Measurements from ENCODE around the gene KCND3. TPM values are rescaled to one million over a fixed set of nuclear protein-coding genes. Genes with fewer than 3 reads are reported as not detected.

The KCND3 gene
- total RNA-seq, 5 donors from 2014 or later (not counting 1 experiment from before 2014, with no cell fraction given) = not detected

DNA sequence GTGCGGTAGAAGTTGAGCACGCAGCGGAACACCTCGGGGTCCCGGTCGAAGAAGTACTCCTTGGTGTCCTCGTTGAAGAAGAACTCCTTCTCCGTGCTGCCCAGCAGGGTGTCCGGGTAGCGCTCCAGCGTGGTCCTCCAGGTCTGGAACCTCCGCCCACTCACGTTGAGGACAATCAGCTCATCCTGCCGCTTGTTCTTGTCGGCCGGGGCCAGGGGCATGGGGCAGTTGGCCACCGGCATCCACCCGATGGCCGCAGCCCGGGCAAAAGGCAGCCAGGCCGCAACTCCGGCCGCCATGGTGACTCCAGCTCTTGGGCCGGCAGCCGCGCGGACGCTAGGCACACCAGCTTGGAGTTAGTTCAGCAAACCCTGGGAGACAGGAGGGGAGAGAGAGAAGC, 7.0 kb downstream of the KCND3 start:
- ChIA-PET POLR2A (no interaction called here), CTCF (no interaction called here)
- no peaks in the 10 kb centered on the region for H3K4me1 Mint-ChIP-seq
- H3K4me1 ChIP-seq (ENCODE audit: control insufficient read depth in 1 of 2, extremely low read depth in 1 of 2, insufficient read depth in 2 of 2, low read length in 2 of 2) = no peaks in the 10 kb centered on the region
- no peak overlapping the region for H3K27ac Mint-ChIP-seq
- H3K27me3 ChIP-seq (replicated peaks in 1 of 2; ENCODE audit: control insufficient read depth in 2 of 2, extremely low read depth in 1 of 2, insufficient read depth in 2 of 2, low read length in 1 of 2) = peaks cover 12 to 31% of the 10 kb centered on the region in 2 experiments
- H3K36me3 ChIP-seq (ENCODE audit: control insufficient read depth in 2 of 2, extremely low read depth in 1 of 2, insufficient read depth in 1 of 2, low read length in 1 of 2) = no peaks in the 10 kb centered on the region
- H3K9me3 Mint-ChIP-seq = no peaks in the 10 kb centered on the region
- H3K4me3 ChIP-seq (ENCODE audit: control insufficient read depth in 1 of 2, extremely low read depth in 1 of 2, low read length in 1 of 2) = no peak overlapping the region
- 94% methylated on average over 28 of the region's 28 CpGs for WGBS (ENCODE audit: insufficient coverage)
- DNase-seq (no peak), ATAC-seq (replicated peaks in 1 of 4) (no peak)
- H3K4me3 Mint-ChIP-seq = no peak overlapping the region
- H3K9me3 ChIP-seq = no peaks in the 10 kb centered on the region
- no peaks in the 10 kb centered on the region for H3K36me3 Mint-ChIP-seq
- H3K27me3 Mint-ChIP-seq = peaks cover 38 to 49% of the 10 kb centered on the region in 2 donors
- no peak overlapping the region for H3K27ac ChIP-seq (ENCODE audit: low read length)

DNA sequence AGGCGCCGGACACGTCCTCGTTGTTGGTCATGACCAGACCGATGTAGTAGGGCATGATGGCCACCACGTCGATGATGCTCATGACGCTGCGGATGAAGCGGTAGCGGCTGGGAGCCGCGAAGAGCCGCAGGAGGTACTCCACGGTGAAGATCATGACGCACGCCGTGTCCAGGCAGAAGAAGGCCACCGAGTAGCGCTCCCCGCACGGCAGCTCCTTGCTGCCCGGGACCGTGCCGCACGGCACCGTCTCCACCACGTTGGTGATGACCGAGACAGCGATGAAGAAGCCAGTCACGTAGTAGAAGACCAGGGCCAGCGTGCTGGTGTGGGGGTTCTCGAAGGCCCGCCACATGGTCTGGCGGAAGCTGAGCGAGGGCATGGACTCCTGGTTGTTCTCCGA, 7.6 kb downstream of the KCND3 start:
- peaks cover 10 to 31% of the 10 kb centered on the region in 2 experiments for H3K27me3 ChIP-seq (replicated peaks in 1 of 2; ENCODE audit: control insufficient read depth in 2 of 2, extremely low read depth in 1 of 2, insufficient read depth in 2 of 2, low read length in 1 of 2)
- POLR2A ChIA-PET = no interaction called here
- H3K27ac ChIP-seq (ENCODE audit: low read length) = no peak overlapping the region
- H3K27me3 Mint-ChIP-seq = peaks cover 35 to 49% of the 10 kb centered on the region in 2 donors
- no peaks in the 10 kb centered on the region for H3K9me3 Mint-ChIP-seq
- no peak for ATAC-seq (replicated peaks in 1 of 4)
- 92% methylated on average over 37 of the region's 37 CpGs for whole genome bisulfite sequencing (ENCODE audit: insufficient coverage)
- no peak overlapping the region for H3K4me3 Mint-ChIP-seq
- H3K27ac Mint-ChIP-seq = no peak overlapping the region
- H3K4me1 ChIP-seq (ENCODE audit: control insufficient read depth in 1 of 2, extremely low read depth in 1 of 2, insufficient read depth in 2 of 2, low read length in 2 of 2) = no peaks in the 10 kb centered on the region
- DNase-seq = no peak
- CTCF ChIA-PET = no interaction called here
- H3K36me3 ChIP-seq (ENCODE audit: control insufficient read depth in 2 of 2, extremely low read depth in 1 of 2, insufficient read depth in 1 of 2, low read length in 1 of 2) = no peaks in the 10 kb centered on the region
- H3K36me3 Mint-ChIP-seq = no peaks in the 10 kb centered on the region
- no peak overlapping the region for H3K4me3 ChIP-seq (ENCODE audit: control insufficient read depth in 1 of 2, extremely low read depth in 1 of 2, low read length in 1 of 2)
- H3K9me3 ChIP-seq = no peaks in the 10 kb centered on the region
- H3K4me1 Mint-ChIP-seq = no peaks in the 10 kb centered on the region

DNA sequence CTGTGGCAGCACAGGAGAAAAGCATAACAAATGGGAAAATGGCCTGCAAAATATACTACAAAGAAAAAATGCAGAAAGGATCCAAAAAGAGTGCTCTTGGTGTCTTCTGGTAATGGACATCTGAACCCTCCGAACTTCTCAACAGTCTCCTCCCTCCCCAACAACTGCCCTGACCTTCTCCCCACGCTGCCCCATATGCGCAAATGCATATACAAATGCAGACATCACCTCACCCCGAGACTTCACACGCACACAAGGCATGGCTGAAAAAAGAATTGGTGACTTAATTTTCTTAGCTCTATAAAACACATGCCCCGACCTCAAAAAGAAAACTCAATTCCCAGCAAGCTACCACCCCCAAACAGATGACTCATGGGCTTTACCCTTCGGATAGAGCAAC, 8.4 kb downstream of the KCND3 start:
- no peaks in the 10 kb centered on the region for H3K36me3 ChIP-seq (ENCODE audit: control insufficient read depth in 2 of 2, extremely low read depth in 1 of 2, insufficient read depth in 1 of 2, low read length in 1 of 2)
- Mint-ChIP-seq H3K27me3 (peaks cover 34 to 48% of the 10 kb centered on the region in 2 donors), H3K9me3 (no peaks in the 10 kb centered on the region)

DNA sequence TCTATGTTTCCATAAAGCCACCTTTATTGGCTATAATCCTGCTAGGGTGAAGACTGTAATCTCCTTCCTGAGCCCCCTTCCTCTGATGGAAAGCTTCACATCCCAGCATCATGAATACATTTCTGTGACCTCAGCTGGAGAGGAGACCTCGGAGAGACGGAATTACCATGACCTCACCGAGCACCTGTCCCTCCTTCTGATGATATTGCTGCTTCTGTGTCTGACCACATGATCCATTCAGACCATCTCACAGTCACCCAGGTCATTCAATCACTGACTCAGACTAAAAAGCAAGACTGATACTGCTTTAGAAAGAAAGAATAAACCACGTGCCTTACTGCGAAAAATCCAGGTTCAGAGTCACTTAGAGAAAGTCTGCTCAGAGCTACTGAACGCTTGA, 8.8 kb downstream of the KCND3 start:
- DNase-seq (no peak), ATAC-seq (replicated peaks in 1 of 4) (no peak)
- Mint-ChIP-seq H3K4me1 (no peaks in the 10 kb centered on the region), H3K36me3 (no peaks in the 10 kb centered on the region), H3K27me3 (peaks cover 35 to 47% of the 10 kb centered on the region in 2 donors), H3K4me3 (no peak overlapping the region), H3K27ac (no peak overlapping the region), H3K9me3 (no peaks in the 10 kb centered on the region)
- no peaks in the 10 kb centered on the region for H3K9me3 ChIP-seq
- ChIA-PET CTCF (no interaction called here), POLR2A (no interaction called here)
- no peak overlapping the region for H3K27ac ChIP-seq (ENCODE audit: low read length)
- 63% methylated on average over 3 of the region's 6 CpGs for WGBS (ENCODE audit: insufficient coverage)
- no peak overlapping the region for H3K4me3 ChIP-seq (ENCODE audit: control insufficient read depth in 1 of 2, extremely low read depth in 1 of 2, low read length in 1 of 2)
- H3K4me1 ChIP-seq (ENCODE audit: control insufficient read depth in 1 of 2, extremely low read depth in 1 of 2, insufficient read depth in 2 of 2, low read length in 2 of 2) = no peaks in the 10 kb centered on the region
- peaks cover 7 to 33% of the 10 kb centered on the region in 2 experiments for H3K27me3 ChIP-seq (replicated peaks in 1 of 2; ENCODE audit: control insufficient read depth in 2 of 2, extremely low read depth in 1 of 2, insufficient read depth in 2 of 2, low read length in 1 of 2)
- H3K36me3 ChIP-seq (ENCODE audit: control insufficient read depth in 2 of 2, extremely low read depth in 1 of 2, insufficient read depth in 1 of 2, low read length in 1 of 2) = no peaks in the 10 kb centered on the region

More for the DNA sequence above, 8.4 kb downstream of the KCND3 start:
- no peaks in the 10 kb centered on the region for H3K36me3 Mint-ChIP-seq
- H3K27ac ChIP-seq (ENCODE audit: low read length) = no peak overlapping the region
- H3K9me3 ChIP-seq = no peaks in the 10 kb centered on the region
- DNase-seq (no peak), ATAC-seq (replicated peaks in 1 of 4) (no peak)
- ChIA-PET POLR2A (no interaction called here), CTCF (no interaction called here)
- no peaks in the 10 kb centered on the region for H3K4me1 Mint-ChIP-seq
- 44% methylated on average over 7 of the region's 7 CpGs for WGBS (ENCODE audit: insufficient coverage)
- no peak overlapping the region for H3K4me3 Mint-ChIP-seq
- H3K27ac Mint-ChIP-seq = no peak overlapping the region
- no peaks in the 10 kb centered on the region for H3K4me1 ChIP-seq (ENCODE audit: control insufficient read depth in 1 of 2, extremely low read depth in 1 of 2, insufficient read depth in 2 of 2, low read length in 2 of 2)
- H3K27me3 ChIP-seq (replicated peaks in 1 of 2; ENCODE audit: control insufficient read depth in 2 of 2, extremely low read depth in 1 of 2, insufficient read depth in 2 of 2, low read length in 1 of 2) = peaks cover 9 to 29% of the 10 kb centered on the region in 2 experiments
- H3K4me3 ChIP-seq (ENCODE audit: control insufficient read depth in 1 of 2, extremely low read depth in 1 of 2, low read length in 1 of 2) = no peak overlapping the region

DNA sequence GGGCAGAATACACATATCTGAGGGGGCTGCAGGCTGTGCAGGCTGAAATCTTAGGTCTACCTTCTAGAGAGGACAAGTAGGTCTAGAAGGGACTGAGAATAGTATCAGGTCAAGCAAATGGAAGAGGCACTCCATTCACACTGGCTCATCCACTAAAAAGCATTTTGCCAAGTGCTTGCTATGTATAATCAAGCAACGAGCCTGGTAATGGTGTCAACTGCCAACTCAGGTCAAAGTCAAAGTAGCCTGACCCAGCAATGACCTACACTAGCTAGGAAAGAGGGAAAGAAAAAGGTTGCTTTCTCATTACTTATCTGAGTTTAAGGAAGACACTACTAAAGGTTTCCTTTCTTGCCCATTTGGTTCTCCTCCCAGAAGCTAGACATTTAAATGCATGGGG, 10.8 kb downstream of the KCND3 start:
- Mint-ChIP-seq H3K27ac (no peak overlapping the region), H3K27me3 (peaks cover 41 to 48% of the 10 kb centered on the region in 2 donors), H3K9me3 (no peaks in the 10 kb centered on the region), H3K36me3 (no peaks in the 10 kb centered on the region), H3K4me1 (no peaks in the 10 kb centered on the region), H3K4me3 (no peak overlapping the region)
- no peaks in the 10 kb centered on the region for H3K4me1 ChIP-seq (ENCODE audit: control insufficient read depth in 1 of 2, extremely low read depth in 1 of 2, insufficient read depth in 2 of 2, low read length in 2 of 2)
- ATAC-seq (replicated peaks in 1 of 4) = no peak
- no peaks in the 10 kb centered on the region for H3K9me3 ChIP-seq
- WGBS (ENCODE audit: insufficient coverage) = no CpG with 5 or more reads among the region's 1 CpG
- CTCF ChIA-PET = no interaction called here
- no peaks in the 10 kb centered on the region for H3K36me3 ChIP-seq (ENCODE audit: control insufficient read depth in 2 of 2, extremely low read depth in 1 of 2, insufficient read depth in 1 of 2, low read length in 1 of 2)
- H3K4me3 ChIP-seq (ENCODE audit: control insufficient read depth in 1 of 2, extremely low read depth in 1 of 2, low read length in 1 of 2) = no peak overlapping the region
- peaks cover 5 to 35% of the 10 kb centered on the region in 2 experiments for H3K27me3 ChIP-seq (replicated peaks in 1 of 2; ENCODE audit: control insufficient read depth in 2 of 2, extremely low read depth in 1 of 2, insufficient read depth in 2 of 2, low read length in 1 of 2)
- POLR2A ChIA-PET = no interaction called here
- no peak overlapping the region for H3K27ac ChIP-seq (ENCODE audit: low read length)
- DNase-seq = no peak

DNA sequence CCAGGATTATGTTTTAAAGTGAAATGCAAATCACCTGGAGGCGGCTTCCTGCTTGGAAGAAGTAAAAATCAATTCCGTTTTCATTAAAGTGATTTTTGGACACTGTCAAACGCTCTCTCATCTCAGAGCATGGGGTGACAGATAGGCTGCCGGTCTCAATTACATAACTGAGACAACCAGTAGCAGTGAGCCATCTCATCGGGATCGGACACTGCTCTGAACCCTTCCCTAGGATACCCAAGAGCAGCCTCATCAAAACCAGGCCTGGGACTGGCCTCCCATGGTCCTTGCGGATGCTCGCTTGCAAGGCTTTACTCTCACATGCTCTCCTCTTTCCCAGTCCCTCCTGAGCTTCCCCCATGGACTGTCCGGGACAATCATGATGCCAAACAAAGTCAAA, 12.1 kb downstream of the KCND3 start:
- Mint-ChIP-seq H3K9me3 (no peaks in the 10 kb centered on the region), H3K4me3 (no peak overlapping the region), H3K27ac (no peak overlapping the region), H3K36me3 (no peaks in the 10 kb centered on the region), H3K4me1 (no peaks in the 10 kb centered on the region), H3K27me3 (peaks cover 53 to 54% of the 10 kb centered on the region in 2 donors)
- POLR2A ChIA-PET = no interaction called here
- no peak for ATAC-seq (replicated peaks in 1 of 4)
- no peak overlapping the region for H3K4me3 ChIP-seq (ENCODE audit: control insufficient read depth in 1 of 2, extremely low read depth in 1 of 2, low read length in 1 of 2)
- WGBS (ENCODE audit: insufficient coverage) = 53% methylated on average over 6 of the region's 9 CpGs
- H3K4me1 ChIP-seq (ENCODE audit: control insufficient read depth in 1 of 2, extremely low read depth in 1 of 2, insufficient read depth in 2 of 2, low read length in 2 of 2) = no peaks in the 10 kb centered on the region
- no peaks in the 10 kb centered on the region for H3K9me3 ChIP-seq
- DNase-seq = no peak
- H3K36me3 ChIP-seq (ENCODE audit: control insufficient read depth in 2 of 2, extremely low read depth in 1 of 2, insufficient read depth in 1 of 2, low read length in 1 of 2) = no peaks in the 10 kb centered on the region
- CTCF ChIA-PET = no interaction called here
- H3K27me3 ChIP-seq (replicated peaks in 1 of 2; ENCODE audit: control insufficient read depth in 2 of 2, extremely low read depth in 1 of 2, insufficient read depth in 2 of 2, low read length in 1 of 2) = peaks cover 3 to 32% of the 10 kb centered on the region in 2 experiments
- no peak overlapping the region for H3K27ac ChIP-seq (ENCODE audit: low read length)

DNA sequence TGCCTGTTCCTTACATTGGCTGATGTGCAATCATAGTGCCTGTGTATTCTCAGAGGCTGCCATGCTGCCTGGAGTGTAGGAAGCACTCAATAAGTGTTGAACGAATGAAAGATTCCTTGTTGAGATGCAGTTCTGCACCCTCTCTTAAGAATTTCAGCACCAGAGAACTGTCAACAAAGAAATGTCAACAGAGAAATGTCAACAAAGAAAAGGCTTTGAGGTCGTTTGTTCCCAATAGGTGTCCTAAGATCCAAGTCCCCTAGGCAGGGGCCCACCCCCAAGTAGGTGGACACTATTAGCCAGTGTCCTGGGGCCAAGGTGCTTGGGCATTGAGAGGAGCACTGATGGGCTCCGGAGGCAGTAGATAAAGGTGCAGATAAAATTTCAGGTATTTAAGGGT, 12.6 kb downstream of the KCND3 start:
- DNase-seq = no peak
- Mint-ChIP-seq H3K27ac (no peak overlapping the region), H3K9me3 (no peaks in the 10 kb centered on the region), H3K4me1 (no peaks in the 10 kb centered on the region), H3K4me3 (no peak overlapping the region), H3K36me3 (no peaks in the 10 kb centered on the region), H3K27me3 (peaks cover 54 to 56% of the 10 kb centered on the region in 2 donors)
- H3K9me3 ChIP-seq = no peaks in the 10 kb centered on the region
- H3K27ac ChIP-seq (ENCODE audit: low read length) = no peak overlapping the region
- H3K36me3 ChIP-seq (ENCODE audit: control insufficient read depth in 2 of 2, extremely low read depth in 1 of 2, insufficient read depth in 1 of 2, low read length in 1 of 2) = no peaks in the 10 kb centered on the region
- WGBS (ENCODE audit: insufficient coverage) = 45% methylated on average over 3 of the region's 3 CpGs
- no peaks in the 10 kb centered on the region for H3K4me1 ChIP-seq (ENCODE audit: control insufficient read depth in 1 of 2, extremely low read depth in 1 of 2, insufficient read depth in 2 of 2, low read length in 2 of 2)
- no peak overlapping the region for H3K4me3 ChIP-seq (ENCODE audit: control insufficient read depth in 1 of 2, extremely low read depth in 1 of 2, low read length in 1 of 2)
- ChIA-PET POLR2A (no interaction called here), CTCF (no interaction called here)
- ATAC-seq (replicated peaks in 1 of 4) = no peak
- peaks cover 3 to 28% of the 10 kb centered on the region in 2 experiments for H3K27me3 ChIP-seq (replicated peaks in 1 of 2; ENCODE audit: control insufficient read depth in 2 of 2, extremely low read depth in 1 of 2, insufficient read depth in 2 of 2, low read length in 1 of 2)

Data from T-cell (primary cell).